HG03354 (cell line): Measurements from ENCODE around the gene TMTC2.

ENCODE experiments used
- ATAC-seq: cut with Tn5 transposase; IDR thresholded peaks from one replicate; pipeline ENCODE4 v1.9.1; 2021; ENCODE audit warnings: mild to moderate bottlenecking; ENCODE audit not compliant: unreplicated experiment, poor library complexity, severe bottlenecking

Gene TMTC2

DNA sequence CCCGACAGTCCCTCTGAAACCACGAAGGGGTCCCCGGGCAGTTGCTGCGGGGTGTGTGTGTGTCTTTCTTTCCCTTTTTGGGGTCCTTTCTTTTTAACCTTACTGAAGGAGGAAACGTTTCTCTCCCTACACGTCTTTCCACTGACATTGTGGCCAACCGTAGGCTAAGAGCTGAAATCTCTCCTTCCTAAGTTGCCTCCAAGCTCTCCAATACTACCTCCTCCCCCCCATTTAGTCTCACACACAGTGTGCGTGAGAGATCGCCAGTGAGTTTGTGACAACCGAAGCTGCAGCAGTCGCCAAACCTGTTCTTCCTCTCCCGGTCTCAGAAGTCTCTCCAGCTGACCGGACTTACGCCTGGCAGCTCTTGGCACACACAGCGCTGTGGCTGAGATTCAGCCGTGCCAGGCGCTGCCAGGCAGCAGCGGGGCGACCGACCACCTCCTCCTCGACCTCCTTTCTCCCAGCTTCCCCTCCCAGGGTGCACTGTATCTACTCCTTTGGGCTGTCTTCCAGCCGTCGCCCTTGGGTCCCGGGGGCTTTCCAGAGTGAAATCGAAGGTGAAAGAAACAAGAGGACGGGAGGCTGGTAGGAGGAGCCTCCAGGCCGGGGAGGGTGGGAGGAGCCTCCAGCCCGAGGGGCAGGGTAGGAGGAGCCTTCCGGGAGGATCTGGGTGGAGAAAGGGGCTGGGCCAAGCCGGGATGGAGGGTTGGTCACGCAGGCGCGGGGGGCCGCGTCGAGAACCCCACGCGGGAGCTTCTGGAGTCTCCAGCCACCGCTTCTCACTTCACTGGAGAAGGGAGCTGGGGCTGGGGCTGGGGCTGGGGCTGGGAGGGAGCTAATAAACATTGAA is at the start of gene TMTC2:
Gene TMTC2, plus strand, starts transcription at position 739 of the 853 bp plus-strand sequence.
- ATAC-seq, result peak; percentile 85

DNA sequence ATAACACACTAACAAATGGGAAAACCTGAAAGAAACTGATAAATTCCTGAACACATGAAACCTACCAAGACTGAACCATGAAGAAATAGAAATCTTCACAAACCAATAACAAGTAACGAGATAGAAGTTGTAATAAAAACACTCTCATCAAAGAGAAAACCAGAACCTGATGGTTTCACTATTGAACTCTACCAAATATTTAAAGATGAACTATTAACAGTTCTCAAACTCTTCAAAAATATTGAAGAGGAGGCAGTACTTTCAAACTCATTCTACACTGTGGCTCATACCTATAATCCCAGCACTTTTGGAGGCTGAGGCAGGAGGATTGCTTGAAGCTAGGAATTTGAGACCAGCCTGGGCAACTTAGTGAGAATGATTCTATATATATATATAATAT is 48.4 kb upstream of the TMTC2 start:
- peak; percentile 88 for ATAC-seq

DNA sequence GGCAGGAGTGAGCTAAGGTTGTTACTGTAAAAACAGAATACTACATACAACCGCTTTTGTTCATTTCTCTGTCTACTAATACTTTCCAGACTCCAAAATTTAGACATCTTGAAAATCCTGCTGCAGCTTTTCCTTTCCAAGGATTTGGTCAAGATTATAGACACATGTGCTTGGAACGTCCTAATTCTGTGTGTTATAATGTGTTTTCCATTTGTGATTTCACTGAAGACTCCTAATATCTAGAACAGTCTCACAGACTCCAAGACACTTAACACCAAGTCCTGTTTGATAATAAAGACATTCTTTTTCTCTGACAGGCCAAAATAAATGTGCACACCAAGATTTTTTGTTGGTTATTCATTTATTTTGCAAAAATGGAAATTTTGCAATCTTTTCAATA is 41.8 kb upstream of the TMTC2 start:
- no peak for ATAC-seq

DNA sequence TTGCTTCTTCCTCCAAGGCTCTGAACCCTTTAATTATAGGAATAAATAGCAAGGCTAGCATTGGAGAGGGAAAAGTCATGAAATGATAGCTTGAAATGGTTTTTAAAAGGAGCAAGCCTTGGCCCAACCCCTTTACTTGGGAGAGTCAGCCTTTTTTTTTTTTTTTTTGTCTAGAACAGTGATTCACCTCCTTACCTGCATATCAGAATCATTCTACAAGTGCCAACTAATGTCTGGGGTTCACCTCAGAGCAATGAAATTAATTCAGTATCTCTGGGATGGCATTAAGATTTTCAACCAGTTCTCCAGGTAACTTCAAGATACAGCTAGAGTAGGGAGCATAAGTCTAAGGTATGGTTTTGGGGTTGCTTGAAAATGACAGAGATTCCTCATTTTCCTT is 41.3 kb upstream of the TMTC2 start:
- ATAC-seq, result no peak

DNA sequence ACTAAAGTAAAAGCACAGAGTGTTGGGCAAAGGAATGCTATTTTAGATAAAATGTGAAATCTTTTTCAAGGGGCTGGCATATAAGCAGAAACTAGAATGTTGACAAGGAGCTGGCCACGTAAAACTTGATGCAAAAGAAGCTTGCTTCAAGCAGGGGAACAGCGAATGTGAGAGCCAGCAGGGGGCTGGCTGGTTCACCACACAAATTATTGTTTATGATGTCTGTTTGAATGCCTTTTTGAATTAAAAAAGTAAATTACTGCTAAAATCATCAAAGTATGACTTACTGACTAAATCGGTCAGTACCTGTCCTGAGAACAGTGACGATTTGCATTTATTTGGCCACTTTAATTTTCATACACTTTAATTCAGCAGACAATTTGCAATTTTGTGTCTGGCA is 38.9 kb upstream of the TMTC2 start:
- no peak for ATAC-seq

DNA sequence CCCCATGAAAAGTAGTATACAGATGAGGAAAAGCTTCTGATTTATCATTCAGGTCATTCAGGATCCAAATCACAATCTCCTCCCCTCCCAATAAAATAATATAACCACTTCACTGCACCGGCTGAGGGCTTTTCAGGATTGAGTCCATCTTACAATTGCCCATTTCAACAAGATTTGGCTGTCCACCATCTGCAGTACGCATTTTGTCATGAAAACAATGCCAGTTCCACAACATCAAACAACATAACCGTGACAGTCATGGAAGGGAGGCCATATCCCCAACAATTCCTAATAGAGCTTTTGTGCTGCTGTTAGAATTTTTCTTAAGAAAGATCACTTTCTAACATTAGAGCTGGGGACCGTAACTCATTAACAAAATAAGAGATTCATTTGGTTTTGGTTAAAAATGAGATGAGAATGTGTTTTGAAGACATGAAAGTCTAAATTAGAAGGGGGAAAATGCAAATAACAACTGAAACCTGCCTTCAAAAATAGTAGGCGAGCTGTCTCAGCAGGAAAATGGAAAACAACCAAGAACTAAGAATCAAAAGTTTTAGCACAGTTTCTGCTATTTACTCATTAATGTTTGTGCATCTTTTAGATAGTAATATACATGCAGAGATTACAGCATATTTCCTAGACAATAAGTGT is 38.3 kb upstream of the TMTC2 start:
- peak; percentile 46 for ATAC-seq

DNA sequence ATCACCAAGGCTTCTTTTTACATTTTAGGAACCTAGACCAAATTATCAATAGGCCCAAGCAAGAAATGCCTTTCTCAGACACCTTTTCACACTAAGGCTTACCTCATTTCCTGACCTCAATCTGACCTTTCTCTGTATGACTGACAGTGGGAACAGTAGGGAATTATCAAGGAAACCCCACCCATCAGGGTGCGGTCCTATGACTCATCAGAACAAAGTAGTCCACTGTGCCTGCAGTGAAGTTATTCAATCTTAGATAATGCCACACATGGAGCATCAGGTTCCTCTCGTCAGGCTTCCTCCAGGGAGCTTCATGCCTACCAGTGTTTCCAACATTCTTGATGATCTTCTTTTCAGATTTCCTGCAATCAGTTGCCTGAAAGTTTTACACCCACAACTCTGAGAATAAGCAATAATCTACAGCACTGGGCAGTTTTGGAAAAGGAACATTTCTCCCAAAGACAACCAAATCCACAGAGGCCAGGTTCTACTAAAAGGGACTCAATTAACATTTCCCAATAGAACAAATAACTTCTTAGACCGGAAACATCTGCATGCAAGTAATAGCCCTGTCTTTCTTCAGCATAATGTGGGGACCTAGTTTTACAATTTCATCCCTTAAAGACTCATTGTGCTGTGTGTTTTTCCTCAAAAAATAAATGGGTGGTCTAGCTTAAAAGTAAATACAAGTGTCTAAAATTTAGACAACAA is 35.9 kb upstream of the TMTC2 start:
- ATAC-seq, result peak; percentile 73

DNA sequence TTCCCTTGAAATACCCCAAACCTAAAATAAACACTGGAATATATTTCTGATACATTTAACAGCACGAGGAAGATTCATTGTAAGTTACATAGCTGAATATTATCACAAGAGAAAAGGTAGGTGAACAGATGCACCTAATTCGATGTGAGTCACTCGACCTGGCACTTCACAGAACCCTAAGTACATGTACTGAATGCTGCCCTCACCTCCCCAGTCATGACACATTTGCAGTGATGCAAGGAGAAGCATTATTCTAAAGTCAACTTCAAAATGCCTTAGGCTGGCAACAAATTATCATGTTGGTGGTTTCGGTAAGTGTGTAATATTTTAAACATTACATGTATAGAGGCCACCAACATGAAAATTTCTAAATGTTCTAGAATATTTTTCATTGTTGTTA is 35.2 kb upstream of the TMTC2 start:
- no peak for ATAC-seq

DNA sequence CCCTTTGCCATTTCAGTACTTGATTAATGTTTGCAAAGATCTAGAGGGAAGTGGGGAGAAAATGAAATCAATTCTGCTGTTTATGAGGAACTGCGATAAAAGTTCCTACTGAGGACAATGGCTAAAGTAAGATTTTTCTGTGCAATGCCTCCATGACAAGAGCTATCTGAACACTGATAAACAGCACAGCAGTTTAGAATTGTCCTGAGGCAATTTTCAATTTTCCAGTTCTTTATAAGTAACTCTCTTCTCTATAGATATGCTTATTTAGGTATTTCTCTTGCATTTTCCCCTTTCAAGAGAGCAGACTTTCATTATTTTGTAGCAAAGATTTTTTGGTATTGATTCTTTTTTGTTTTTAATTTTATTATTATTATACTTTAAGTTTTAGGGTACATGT is 34.6 kb upstream of the TMTC2 start:
- no peak for ATAC-seq

DNA sequence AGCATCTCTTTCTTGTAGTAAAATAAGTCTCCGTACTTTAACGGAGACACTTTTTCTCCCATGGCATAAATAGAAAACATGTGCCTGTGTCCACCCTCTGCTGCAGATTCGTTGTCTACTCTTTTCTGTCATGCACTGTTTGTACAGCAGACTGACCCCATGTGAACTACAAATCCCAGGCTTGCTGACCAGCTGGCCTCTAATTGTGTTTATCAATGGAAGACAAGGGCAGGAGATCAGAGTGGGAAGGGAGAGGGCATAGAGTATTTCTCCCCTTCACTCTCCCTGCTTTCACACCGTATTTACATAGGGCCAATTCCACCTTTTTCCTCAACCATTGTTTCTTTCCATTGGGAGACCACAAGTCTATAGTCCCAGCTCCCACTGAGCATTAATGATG is 31.0 kb upstream of the TMTC2 start:
- no peak for ATAC-seq

DNA sequence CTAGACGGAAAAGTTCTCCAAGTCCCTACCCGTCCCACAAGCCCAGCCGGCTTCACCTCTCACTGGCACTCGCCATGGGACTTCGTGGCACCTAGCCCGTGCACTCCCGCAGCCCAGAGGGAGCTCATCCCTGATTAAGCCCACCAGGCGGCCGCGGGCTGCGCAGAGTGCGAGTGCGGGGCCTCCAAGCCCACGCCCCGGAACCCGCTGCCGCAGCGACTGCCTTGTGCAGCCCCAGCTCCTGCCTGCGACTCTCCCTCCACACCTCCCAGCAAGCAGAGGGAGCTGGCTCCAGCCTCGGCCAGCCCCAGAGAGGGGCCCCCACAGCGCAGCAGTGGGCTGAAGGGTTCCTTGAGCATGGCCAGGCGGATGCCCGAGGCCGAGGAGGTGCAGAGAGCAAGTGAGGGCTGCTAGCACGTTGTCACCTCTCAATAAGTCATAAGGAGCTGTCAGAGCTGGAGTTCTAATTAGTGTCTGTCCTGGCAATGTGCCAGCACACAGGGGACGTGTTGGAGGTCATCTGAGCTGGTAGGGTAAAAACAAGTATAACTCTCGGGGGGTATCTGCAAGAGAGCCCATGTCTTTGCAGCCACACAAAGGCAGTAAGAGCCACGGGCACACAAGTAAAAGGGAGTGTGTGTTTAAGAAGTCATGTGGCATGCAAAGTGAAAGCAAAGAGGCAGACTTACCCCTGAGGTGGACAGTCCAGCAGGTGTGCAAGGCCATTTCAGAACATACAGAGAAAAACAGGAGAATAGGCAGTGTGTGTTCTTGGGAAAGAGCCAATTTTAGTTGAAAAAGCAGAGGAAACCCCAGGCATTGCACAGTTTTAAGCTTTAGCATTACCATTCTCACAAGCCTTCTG is 27.1 kb upstream of the TMTC2 start:
- no peak for ATAC-seq

DNA sequence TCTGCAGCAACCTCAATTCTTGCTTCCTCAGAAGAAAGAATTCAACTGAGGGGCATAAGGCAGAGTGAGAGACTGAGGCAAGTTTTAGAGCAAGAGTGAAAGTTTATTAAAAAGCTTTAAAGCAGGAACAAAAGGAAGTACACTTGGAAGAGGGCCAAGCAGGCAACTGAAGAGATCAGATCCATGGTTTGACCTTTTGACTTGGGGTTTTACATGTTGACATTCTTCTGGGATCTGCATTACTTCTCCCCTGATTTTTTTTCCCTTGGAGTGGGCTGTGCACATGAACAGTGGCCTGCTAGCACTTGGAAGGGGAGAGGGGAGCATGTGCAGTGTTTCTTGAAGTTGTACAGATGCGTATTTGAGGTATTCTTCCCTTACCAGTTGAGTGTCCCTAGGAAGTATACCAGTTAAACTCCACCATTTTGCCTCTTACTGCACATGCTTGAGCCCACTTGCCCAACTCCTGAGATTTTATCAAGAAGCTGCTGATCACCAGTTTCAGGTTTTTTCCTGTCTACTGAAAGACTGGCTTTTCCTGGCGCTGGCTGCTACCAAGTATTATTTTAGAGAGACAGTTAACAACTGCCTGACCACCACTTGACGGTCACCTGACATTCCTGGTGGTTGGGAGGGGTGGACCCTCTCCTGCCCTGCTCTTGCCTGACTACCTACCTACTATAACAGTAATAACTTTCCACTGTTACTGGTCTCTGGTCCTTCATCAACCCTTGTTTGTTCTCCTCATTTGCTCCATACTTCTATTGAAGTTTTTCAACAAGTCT is 26.0 kb upstream of the TMTC2 start:
- no peak for ATAC-seq

DNA sequence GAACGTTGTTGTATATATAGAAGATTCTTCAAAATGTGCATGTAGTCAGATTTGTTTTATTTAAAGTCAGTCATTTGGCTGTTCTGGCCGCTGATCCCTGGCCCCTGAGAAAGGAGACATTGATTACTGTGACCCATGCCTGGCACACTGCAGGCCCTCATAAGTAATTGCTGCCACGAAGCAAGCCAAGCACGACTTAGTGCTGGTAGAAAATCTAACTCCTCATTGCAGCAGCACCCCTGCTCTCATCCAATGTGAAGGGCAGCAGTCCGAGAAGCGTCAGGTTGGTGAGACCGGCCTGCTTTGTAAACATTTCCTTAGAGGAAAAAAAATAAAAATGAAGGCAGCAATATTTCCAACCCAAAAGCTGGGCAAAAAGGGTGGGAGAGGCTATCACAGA is 22.8 kb upstream of the TMTC2 start:
- no peak for ATAC-seq

DNA sequence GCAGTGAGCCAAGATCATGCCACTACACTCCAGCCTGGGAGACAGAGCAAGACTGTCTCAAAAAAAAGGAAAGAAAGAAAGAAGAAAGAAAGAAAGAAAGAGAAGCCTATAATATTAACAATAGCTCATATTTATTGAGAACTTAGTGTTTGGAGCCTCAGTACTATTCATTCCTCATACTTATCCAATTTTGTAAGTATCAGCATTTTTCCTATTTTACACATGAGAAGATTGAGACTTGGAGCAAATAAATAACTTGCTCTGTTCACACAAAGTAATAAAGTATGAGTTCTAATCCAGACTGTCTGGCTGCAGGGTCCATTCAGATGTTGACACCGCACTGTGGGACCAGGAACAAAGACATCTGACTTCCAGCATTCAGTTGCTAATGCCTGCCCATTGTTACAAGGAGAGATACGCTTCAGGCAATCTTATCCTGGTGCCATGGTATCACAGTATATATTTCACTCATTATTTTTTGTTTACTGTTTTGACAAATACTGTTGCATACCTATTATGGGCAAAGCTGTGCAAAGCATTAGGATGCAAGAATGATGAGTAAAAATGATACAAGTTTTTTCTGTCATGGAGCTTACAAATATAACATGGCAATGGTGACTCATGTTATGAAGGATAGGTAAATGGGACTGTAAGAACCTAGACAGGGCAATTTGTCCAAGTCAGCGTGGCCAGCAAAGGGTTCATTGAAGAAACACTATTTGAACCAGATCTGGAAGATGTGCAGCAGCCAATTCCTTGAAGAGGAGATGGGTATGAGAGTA is 21.4 kb upstream of the TMTC2 start:
- peak; percentile 46 for ATAC-seq

DNA sequence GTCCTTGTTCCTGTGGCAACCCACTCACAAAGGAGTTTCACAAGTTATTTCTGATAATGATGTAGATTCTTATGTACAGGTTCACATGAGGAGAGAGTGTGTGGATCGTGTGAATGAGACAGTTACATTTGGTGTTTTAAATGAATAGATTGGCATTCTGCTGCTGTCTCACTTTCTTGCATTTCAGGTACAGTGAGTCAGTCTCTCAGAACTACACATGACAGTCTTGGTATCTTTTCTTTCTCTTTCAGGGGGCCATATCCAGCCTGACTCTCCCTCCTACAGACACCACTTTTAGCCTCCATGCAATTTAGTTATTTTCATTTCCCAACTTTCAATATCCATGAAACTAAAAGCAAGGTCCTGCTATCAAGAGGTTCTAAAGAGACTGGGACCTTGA is 19.9 kb upstream of the TMTC2 start:
- ATAC-seq, result no peak

DNA sequence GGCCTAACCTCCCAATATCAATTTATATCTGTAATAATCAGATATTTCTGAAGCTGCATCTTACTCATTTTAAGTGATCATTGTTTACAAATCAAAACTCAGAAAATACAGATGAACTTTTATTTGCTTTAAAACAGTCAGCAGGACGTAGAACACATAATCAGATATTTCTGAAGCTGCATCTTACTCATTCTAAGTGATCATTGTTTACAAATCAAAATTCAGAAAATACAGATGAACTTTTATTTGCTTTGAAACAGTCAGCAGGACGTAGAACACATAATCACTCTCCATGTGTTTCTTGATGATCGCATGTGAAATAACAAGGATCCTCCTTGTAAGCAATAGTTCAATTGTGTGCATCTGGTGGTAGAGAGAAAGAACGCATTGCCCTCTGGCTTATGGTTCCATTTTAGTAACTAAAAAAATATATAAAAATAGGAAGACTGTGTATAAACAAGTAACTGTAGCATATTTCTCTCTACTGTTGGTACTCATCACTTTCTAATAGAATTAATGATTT is 15.0 kb upstream of the TMTC2 start:
- no peak for ATAC-seq

DNA sequence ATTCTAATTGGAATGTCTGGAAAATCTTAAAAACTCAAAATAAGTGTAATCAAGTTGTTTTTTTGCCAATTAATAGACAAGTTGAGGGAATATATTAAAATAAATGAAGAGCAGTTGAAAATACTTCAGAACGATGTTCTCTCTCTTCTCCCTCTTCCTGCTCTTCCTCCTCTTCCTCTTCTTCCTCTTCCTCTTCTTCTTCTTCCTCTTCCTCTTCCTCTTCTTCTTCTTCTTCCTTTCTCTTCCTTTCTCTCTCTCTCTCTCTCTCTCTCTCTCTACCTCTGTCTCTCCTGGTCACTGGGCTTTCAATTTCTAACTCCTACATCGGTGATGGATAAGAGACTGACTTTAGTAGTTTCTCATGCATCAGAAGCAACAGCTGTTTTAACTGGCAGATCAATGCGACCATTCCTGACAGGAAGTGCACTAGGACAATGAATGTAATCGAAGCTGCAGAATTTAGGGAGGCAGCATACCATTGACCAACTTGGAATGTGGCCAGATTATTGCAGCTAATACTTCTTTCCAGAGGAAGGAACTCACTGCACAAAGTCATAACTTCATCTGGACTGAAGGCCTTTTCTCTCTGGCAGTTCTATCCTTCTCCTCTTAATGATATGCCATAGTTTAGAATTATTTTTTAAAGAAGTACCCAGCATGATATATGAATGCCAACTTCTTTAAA is 13.8 kb upstream of the TMTC2 start:
- ATAC-seq, result no peak

DNA sequence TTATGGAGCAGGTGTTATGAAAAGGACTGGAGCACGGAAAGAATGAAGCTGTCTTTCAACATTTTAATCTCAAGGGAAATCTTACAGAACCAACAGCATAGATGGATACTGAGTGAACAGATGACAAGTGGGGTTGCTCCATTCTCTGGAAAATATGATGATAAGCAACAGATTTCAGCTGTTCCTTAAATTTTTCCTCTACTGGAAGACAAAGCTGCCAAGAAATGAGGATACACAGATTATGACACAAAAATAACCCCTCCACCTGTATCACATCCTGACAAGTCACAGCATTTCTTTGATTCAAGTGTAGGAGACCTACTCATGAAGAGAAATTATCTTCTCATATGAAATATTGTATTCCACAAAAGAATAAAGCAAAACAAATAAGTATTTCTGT is 13.0 kb upstream of the TMTC2 start:
- ATAC-seq, result no peak
